Adrenal gland (tissue), 5 donors: ENCODE results near the gene CAPN5.

Source experiments
- POLR2A ChIP-seq, 2 donors: fragments of 450-650 bp; IDR thresholded peaks; one replicate each; pipeline ENCODE4 v1.6.1; 2017; ENCODE audit warnings: antibody characterized with exemption in 2 of 2, mild to moderate bottlenecking in 2 of 2, moderate library complexity in 1 of 2
- TF ChIP-seq, protein P1 (sequence below), 6 experiments: fragments of 450-650 bp in 4 of 6; fragments of 200-600 bp in 2 of 6; sonication (generic) in 1 of 6; IDR thresholded peaks; 1 replicate in 5 of 6; 2 replicates in 1 of 6; pipeline versions ENCODE4 v1.5.1 to v1.8.0; 2016 to 2021; ENCODE audit warnings: antibody characterized with exemption in 6 of 6, mild to moderate bottlenecking in 2 of 6, moderate library complexity in 1 of 6
- donor health status: DM: no; HTN: no; CAD: no.

DNA sequence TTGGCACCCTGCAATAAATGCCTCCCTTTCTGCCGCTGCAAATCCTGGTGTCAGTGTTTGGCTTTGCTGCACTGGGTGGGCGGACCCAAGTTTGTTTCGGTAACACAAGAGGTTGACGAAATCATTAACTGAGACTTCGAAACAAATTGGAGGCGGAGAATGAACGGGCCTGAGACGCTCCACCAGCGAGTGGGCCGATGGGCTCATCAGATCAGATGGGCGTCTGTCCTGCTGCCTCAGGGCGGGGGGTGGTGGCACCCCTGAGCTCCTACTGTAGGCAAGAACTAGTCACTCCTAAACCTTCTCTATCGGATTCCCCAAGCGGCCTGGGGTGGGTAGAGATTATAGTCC, 918 bp upstream of the CAPN5 start:
- TF ChIP-seq, protein P1, sequence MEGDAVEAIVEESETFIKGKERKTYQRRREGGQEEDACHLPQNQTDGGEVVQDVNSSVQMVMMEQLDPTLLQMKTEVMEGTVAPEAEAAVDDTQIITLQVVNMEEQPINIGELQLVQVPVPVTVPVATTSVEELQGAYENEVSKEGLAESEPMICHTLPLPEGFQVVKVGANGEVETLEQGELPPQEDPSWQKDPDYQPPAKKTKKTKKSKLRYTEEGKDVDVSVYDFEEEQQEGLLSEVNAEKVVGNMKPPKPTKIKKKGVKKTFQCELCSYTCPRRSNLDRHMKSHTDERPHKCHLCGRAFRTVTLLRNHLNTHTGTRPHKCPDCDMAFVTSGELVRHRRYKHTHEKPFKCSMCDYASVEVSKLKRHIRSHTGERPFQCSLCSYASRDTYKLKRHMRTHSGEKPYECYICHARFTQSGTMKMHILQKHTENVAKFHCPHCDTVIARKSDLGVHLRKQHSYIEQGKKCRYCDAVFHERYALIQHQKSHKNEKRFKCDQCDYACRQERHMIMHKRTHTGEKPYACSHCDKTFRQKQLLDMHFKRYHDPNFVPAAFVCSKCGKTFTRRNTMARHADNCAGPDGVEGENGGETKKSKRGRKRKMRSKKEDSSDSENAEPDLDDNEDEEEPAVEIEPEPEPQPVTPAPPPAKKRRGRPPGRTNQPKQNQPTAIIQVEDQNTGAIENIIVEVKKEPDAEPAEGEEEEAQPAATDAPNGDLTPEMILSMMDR (IDR thresholded peaks at IDR 0.05): no peak
- TF ChIP-seq POLR2A (IDR thresholded peaks at IDR 0.05): no peak
